ENCODE measurements around the gene AGPAT3. TPM values are rescaled to one million over a fixed set of nuclear protein-coding genes. Genes with fewer than 3 reads are reported as not detected.

Gene AGPAT3
- polyA plus RNA-seq, 1 donor = 37.6 TPM

DNA sequence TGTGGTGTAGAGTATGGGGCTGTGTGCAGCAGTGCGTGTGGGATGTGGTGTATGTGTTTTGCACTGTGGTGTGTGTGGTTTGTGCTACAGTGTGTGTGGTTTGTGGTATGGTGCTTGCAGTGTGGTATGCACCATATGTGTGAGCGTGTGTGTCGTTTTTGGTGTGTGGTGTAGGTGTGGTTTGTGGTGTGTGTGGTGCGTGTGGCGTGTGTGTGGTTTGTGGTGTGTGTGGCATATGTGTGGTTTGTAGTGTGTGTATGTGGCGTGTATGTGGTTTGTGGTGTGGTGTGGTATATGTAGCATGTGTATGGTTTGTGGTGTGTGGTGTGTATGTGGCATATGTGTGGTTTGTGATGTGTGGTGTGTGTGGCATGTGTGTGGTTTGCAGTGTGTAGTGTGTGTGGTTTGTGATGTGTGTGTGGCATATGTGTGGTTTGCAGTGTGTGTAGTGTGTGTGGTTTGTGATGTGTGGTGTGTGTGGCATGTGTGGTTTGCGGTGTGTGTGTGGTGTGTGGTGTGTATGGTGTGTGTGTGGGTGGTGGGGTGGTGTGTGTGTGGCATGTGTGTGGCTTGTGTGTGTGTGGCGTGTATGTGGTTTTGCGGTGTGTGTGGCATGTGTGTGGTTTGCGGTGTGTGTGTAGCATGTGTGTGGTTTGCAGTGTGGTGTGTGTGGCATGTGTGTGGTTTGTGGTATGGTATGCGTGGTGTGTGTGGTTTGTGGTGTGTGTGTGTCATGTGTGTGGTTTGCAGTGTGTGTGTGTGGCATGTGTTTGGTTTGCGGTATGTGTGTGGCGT is 93.5 kb downstream of the AGPAT3 start:
- no peak for DNase-seq

DNA sequence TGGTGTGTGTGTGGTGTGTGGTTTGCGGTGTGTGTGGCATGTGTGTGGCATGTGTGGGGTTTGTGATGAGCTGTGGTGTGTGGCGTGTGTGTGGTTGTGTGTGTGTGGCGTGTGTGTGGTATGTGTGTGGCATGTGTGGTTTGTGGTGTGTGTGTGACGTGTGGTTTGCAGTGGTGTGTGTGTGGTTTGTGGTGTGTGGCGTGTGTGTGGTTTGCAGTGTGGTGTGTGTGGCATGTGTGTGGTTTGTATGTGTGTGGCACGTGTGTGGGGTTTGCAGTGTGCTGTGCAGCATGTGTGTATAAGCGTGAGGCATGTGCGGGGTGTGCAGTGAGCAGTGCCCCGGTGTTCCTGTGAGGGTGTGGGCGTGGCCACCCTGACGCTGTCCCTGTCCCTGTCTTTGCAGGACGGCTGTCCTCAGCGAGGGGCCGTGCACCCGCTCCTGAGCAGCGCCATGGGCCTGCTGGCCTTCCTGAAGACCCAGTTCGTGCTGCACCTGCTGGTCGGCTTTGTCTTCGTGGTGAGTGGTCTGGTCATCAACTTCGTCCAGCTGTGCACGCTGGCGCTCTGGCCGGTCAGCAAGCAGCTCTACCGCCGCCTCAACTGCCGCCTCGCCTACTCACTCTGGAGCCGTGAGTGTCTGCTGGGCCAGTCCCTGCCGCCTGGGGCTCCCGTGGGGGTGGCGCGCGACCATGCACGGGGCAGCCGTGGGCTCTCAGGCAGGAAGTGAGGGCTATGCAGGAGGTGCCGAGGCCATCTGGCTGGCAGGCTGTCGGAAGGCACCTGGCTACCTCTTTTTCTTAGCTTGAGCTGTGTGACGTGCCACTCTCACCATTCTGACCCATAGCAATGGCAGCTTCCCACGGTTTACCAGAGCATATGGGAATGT is 94.5 kb downstream of the AGPAT3 start:
- no peak for DNase-seq

DNA sequence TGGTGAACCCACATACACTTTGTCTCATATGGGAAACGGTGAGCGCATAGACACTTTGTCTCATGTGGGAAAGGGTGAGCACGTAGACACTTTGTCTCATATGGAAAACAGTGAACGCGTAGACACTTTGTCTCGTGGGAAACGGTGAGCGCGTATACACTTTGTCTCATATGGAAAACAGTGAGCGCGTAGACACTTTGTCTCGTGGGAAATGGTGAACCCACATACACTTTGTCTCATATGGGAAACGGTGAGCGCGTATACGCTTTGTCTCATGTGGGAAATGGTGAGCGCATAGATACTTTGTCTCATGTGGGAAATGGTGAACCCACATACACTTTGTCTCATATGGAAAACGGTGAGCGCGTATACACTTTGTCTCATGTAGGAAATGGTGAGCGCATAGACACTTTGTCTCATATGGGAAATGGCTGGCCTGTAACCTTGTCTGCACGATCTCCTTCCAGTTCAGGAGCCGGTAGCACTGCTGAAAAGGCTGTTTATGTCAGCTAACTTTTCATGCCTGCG is 96.4 kb downstream of the AGPAT3 start:
- DNase-seq = no peak

DNA sequence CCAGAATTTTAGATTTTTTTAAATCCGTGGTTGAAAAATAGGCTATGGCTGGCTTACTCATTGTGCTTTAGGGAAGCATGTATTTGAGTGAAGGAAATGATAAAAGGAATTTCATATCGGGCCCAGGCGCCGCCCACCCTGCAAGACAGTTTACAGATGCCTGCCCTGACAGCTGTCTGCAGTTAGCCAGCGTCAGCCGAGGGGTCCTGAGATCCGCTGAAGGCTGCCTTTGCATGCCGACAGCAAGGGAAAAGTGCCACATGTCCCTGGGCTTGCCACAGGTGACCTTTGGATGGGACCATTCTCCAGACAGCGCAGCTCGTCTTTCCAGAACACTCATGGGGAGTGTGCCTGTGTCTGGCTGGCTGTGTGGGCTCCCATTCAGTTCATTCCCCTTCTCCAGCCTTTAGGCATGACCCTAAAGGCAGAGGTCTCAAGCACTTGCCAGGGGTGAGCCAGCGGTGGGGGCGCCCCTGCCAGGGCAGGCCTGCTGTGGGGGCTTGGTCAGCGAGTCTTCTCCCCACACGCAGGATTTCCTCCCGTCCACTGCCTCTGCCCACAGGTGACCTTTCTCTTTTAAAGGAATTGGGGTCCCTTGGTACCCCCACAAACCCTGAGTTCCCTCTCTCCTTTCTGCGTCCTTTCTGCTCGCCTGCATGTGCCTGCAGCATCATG is 101.0 kb downstream of the AGPAT3 start:
- DNase-seq = no peak

DNA sequence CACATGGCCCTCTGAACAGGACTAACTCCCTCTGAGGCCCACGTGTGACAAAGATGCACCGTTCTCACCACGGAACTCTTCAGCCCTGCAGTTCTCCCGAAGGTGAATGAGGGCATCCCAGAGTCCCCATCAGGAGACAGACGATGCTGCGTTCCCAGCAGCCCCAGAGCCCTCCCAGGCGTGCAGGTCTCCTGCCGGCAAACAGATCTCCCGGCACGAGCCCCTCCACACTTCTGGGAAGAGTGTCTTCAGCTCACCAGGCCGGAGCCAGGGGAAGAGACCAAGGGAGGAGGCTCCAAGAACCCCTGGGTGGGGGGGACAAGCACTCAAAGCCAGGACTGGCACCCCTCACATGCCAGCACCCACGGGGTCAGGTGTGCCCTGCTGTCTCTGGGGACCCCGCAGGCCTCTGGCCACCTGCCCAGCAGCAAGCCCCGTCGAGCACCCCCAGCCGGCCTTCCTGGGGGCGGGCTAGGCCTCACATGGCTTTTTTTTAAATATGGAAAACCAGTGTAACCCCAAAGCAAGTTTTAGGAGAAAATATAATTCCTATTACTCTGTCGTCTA is 102.0 kb downstream of the AGPAT3 start:
- no peak for DNase-seq

DNA sequence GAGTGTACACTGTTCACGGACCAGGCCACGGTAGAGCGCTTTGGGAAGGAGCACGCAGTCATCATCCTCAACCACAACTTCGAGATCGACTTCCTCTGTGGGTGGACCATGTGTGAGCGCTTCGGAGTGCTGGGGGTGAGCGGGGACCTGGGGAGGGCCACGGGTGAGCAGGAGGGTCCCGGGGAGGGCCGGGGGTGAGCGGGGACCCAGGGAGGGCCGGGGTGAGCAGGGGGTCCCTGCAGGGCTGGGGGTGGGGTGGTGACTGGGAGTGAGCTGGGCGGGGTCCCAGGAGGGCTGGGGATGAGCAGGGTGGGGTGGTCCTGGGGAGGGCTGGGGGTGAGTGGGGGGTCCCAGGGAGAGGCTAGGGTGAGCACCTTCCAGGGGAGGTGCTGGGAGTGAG is 103.0 kb downstream of the AGPAT3 start:
- no peak for DNase-seq

DNA sequence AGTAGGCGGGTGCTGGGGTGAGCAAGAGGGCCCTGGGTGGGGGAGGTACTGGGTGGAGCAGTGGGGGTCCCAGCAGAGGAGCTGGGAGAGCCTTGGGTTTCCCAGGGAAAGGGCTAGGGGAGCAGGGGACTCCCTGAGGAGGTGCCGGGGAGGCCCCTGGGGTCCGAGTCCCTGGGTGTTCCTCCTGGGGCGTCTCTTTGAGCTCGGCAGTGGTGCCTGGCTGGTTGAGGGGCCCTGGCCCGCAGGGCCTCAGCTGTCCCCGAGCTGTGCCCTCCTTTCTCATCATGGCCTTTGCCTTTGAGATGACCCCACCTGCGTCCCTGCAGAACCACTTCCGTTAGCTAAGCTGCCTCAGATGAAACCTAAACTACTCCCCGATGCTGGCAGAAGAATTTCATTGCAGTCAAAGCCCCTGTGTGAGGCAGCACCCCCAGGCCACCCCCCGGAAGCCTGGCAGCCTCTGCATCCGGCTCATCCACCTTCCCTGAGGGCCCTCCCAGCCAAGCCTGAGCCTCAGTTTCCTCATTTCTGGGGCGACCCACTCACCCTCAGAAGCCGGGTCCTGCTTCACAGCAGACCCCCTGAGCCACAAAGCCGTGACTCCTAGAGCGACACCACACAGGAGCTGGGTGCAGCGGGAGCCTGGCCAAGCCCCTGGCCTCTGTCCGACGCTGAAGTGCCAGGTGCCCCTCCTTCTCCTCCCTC is 103.5 kb downstream of the AGPAT3 start:
- DNase-seq = no peak

DNA sequence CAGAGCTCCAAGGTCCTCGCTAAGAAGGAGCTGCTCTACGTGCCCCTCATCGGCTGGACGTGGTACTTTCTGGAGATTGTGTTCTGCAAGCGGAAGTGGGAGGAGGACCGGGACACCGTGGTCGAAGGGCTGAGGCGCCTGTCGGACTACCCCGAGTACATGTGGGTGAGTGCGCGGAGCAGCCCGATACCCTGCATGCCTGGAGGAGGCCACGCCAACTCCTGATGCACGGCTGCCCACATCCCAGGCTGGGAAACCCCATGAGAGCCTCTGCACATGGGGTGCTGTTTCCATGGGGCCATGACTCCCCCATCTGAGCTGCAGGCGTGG is 104.1 kb downstream of the AGPAT3 start:
- DNase-seq = no peak

DNA sequence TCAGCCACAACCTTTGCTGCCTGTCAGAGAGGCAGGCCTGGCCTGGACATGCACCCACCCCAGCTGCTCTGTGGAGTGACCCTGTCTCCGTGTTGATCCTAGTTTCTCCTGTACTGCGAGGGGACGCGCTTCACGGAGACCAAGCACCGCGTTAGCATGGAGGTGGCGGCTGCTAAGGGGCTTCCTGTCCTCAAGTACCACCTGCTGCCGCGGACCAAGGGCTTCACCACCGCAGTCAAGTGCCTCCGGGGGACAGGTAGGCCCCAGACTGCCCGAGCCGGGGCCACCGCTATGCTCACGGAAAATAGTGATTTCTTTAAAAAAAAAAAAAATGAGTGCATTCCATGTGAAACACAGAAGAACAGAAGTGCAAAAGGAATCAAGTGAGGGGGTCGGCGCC is 105.5 kb downstream of the AGPAT3 start:
- DNase-seq = no peak

DNA sequence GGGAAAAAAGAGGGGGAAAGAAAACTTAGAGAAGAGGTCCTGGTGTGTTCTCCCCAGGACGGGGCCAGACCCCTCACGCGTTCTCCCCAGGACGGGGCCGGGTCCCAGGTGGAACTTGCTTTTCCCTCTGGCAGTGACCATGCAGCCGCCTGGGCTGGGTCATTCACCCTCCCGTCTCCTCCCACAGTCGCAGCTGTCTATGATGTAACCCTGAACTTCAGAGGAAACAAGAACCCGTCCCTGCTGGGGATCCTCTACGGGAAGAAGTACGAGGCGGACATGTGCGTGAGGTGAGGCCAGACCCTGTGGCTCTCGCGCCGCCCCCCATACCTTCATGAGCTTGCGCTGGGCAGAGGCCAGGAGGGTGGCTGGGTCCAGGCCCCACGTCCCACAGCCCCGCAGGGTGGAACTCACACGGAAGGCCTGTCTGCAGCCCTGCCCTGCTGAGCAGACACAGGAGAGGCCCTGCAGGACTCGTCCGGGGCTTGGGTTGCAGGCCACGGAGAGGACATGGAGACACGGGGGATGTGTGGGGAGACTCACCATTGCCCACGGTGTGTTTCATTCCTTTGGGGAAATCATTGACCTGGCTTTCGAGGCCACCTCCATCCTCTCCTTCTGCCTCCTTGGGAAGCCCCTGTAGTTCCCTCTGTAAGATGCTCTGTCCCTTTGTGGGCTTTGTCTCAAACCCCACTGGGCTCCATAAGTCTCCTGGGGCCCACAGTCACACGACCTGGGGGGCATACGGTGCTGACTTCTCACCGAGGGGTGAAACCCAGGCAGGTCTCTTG is 106.4 kb downstream of the AGPAT3 start:
- DNase-seq = no peak

DNA sequence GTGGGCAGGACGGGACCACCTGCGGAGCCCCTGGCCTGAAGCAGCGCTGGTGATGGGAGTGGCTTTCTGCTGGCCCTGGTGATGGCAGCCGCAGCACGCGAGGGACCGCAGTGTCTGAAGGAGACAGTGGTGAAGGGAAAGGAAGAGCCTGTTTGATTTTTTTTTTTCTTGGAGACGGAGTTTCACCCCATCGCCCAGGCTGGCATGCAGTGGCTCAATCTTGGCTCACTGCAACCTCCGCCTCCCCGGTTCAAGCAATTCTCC is 106.9 kb downstream of the AGPAT3 start:
- no peak for DNase-seq

DNA sequence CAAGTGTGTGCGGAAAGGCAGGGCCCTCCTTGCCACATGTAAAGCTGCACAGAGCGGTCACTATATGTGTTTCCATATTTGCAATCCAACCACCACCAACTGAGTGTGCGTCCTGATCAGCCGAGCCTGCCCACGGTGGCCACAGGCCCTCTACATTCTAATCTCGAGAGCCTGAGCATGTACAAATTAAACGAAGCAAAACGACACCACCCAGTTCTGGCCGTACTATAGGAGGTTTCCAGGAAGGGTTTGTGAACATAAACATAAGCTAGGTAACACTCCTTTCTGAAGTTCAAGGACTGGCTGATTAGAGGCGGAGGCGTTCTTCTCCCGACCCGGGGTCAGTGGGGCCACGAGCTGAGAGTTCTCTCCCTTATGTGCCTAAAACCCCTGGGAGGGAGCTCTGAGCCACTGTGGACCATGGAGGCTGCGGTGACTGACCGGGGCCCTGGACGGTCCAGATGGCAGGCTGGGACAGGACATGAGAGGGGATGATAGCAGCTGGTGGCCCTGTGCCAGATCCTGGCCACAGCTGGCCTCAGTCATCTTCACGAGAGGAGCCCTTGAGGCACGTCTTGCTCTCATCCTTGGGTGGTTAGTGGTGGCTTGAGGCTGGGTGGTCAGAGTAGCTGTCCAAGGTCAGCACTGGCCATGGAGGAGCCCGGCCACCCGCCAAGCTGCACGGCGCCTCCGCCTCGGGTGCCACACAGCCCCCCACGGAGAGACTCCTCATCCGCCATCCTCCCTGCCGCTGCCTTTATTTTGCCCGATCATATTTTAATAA is 108.0 kb downstream of the AGPAT3 start:
- DNase-seq = no peak

DNA sequence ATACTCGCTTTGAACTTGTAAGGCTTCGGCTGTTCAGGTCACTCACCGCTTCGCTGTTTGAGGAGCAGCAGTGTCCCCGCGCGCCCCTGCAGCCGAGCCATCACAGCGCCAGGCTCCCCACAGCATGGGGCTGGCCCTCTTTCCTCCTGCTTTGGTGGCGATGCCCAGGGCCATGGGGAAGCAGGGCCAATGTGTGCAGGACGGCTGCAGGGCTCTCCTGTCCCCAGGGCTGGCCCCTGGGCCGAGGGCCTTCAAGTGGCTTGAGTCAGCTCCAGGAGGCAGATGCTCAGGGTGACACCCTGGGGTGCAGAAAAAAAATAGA is 108.6 kb downstream of the AGPAT3 start:
- no peak for DNase-seq

DNA sequence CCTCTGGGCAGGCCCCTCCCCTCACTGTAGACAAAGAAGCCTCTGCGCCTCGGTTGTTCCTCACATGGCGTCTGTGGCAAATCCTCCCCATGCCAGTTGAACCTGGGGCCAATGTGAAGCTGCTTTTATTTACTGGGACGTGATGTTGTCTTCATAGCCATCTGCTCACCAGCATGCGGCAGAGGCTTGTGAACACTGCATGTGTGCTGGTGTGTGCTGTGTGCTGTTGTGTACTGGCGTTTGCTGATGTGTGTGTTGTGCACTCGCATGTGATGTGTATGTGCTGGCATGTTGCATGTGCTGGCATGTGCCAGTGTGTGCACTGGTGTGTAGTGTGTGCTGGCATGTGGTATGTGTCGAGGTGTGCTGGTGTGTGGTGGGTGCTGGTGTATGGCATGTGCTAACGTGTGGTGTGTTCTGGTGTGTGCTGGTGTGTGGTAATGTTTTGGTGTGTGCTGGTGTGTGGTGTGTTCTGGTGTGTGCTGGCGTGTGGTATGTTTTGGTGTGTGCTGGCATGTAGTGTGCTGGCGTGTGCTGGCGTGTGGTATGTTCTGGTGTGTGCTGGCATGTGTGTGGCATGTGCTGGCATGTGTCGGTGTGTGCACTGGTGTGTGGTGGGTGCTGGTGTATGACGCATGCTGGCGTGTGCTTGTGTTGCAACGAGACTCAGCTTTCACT is 109.9 kb downstream of the AGPAT3 start:
- no peak for DNase-seq

DNA sequence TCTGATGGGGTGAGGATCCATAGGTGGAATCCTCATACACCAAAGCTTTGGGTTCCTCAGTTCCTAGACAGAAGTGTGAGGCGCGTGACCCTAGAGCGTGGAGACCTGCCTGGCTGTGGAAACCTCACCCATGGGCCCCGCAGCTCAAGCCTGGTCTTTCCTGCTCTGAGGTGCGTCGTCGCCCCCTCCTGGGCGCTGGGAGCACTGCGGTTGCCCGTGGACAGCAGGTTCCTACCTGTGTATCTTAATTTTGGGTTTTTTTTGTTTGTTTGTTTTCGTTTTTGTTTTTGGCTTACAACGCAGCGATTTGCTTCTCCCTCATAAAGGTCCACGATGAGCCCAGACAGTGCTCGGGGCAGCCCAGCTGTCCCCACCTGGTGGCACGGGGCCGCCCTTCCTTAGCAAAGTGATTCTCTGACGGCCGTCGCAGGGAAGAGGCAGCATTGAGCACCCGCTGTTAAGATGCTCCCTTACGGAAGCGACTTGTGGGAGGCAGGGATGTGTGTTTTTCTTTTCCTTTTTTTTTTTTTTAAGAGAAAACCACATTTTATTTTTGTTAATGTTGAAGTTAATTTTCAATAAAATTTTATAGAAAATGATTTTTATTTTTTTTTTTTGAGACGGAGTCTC is 110.6 kb downstream of the AGPAT3 start:
- peak; percentile 70 for DNase-seq

DNA sequence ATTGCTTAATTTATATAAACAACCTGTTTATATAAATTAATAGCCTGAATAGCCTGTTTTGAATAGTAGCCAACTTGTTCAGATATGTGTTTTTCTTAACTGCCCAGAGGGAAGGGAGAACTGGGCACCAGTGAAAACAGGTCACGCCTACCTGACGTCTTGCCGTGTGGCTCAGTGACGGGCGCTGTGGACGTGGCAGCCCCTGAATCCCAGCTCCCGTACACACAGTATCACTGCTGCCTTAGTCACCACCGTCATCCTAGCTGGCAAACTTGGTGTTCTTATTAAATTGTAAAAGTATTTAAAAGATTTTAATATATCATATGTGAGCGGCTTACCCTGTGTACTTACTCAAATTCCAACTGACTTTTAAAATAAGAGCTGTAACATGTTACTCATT is 111.6 kb downstream of the AGPAT3 start:
- DNase-seq = no peak

DNA sequence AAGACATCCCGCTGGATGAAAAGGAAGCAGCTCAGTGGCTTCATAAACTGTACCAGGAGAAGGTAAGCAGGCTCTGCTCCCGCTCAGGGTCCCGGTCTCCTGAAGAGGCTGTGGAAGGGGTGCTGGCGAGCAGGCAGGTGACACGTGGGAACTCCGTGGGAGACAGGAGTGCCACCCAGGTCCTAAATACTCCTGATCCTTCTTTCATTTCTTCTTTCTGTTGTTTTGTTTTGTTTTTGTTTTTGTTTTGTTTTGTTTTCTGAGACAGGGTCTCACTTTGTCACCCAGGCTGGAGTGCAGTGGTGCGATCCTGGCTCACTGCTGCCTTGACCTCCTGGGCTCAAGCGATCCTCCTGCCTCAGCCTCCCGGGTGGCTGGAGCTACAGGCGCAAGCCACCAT is 113.0 kb downstream of the AGPAT3 start:
- no peak for DNase-seq

DNA sequence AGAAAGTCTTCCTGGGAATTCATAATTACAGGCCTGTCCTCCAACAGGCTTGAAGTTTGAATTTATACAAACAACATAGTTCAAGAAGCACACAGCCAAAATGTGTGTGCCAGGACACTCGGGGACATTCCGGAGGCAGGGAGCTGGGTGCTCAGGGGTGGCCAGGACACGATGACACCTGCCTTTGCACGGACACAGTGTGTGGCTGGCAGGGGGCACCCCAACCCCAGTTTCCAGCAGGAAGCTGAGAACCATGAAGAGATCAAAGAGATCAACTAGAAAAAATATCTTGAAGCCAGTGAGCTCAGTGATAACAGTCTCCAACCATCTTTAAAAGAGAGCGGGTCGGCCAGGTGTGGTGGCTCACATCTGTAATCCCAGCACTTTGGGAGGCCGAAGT is 114.6 kb downstream of the AGPAT3 start:
- no peak for DNase-seq

DNA sequence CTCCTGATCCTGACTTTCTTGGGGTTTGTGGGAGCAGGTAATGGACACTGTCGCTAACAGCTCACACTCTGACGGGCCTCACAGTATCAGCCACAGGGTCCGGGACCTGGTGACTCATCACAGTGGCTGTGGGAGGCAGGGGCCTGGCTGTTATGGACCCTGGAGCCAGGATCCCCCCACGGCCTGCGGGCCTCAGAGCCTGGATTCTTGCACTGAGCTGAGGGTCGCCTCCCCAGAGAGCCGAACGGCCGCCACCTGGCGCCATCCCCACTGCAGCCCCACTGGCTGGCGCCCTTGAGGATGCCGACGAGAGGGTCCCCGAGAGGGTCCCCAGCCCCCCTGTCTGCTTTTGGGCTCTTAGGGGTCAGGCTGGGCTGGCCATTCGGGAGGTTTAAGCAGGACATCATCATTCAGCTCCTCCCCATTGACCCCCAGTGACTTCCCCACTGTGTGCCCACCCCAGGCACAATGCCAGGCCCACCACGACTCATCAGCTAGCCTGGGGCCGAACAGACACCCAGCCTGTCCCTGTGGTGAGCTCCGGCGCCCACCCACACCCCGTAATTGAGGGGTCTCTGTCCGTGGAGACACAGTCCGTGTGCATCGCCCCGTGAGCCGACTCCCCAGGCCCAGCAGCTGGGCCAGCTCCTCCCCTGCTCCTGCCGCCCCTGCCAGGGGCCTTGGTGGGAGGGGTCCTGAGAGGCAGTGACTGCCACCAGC is 116.3 kb downstream of the AGPAT3 start:
- DNase-seq = no peak

All from hindlimb muscle (tissue), 1 donor.